ENCODE results near the gene UBE2E2.

DNA sequence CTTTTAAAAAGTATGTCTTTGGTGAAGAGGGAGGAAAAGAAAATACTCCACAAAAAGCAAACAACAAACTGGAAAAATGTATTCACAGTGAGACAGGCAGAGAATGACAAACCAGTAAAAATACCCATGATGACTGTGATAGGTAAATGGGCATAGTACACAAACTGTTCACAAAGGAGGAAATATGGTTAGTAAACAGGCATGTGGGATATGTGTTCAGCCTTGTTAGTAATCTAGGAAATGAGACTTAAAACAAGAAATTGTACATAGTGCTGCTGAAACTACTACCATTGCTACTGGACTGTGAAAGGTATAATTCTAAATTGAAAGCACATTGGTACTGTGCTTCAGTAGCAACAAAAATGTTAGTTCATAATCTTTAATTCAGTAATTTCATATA, 50.1 kb downstream of the UBE2E2 start:
- TF ChIP-seq, protein P1, sequence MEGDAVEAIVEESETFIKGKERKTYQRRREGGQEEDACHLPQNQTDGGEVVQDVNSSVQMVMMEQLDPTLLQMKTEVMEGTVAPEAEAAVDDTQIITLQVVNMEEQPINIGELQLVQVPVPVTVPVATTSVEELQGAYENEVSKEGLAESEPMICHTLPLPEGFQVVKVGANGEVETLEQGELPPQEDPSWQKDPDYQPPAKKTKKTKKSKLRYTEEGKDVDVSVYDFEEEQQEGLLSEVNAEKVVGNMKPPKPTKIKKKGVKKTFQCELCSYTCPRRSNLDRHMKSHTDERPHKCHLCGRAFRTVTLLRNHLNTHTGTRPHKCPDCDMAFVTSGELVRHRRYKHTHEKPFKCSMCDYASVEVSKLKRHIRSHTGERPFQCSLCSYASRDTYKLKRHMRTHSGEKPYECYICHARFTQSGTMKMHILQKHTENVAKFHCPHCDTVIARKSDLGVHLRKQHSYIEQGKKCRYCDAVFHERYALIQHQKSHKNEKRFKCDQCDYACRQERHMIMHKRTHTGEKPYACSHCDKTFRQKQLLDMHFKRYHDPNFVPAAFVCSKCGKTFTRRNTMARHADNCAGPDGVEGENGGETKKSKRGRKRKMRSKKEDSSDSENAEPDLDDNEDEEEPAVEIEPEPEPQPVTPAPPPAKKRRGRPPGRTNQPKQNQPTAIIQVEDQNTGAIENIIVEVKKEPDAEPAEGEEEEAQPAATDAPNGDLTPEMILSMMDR (IDR thresholded peaks at IDR 0.05; ENCODE audit: low read depth, low read length, poor library complexity, severe bottlenecking) = no peak
- no peak for TF ChIP-seq EZH2phosphoT487 (IDR thresholded peaks at IDR 0.05; ENCODE audit: borderline replicate concordance, low read length)
